ENCODE measurements around the gene ARHGEF28.

GRCh38 chr5:73786043-73786831 is 160.2 kb downstream of the ARHGEF28 start:
- TF ChIP-seq NONO (IDR thresholded peaks at IDR 0.05), result no peak
- no peak for TF ChIP-seq NONO (CRISPR knock-in tag; conservative IDR thresholded peaks at IDR 0.05)
- TF ChIP-seq CTCF (CRISPR knock-in tag; IDR thresholded peaks at IDR 0.05), result no peak
- TF ChIP-seq FOSL2 (CRISPR knock-in tag; IDR thresholded peaks at IDR 0.05), result no peak
- no peak for TF ChIP-seq PRPF4 (IDR thresholded peaks at IDR 0.05; ENCODE audit: low read depth, low read length, poor library complexity, severe bottlenecking)
- TF ChIP-seq TFAP4 (IDR thresholded peaks at IDR 0.05; ENCODE audit: borderline replicate concordance, low read depth), result no peak
- no peak for TF ChIP-seq BRCA1 (CRISPR knock-in tag; IDR thresholded peaks at IDR 0.05)
- no peak for TF ChIP-seq JDP2 (CRISPR knock-in tag; IDR thresholded peaks at IDR 0.05; ENCODE audit: borderline replicate concordance)
- TF ChIP-seq KLF13 (CRISPR knock-in tag; IDR thresholded peaks at IDR 0.05), result no peak
- TF ChIP-seq CHD2 (IDR thresholded peaks at IDR 0.05; ENCODE audit: low read depth, low read length), result no peak
- no peak for TF ChIP-seq ELF4 (CRISPR knock-in tag; IDR thresholded peaks at IDR 0.05; ENCODE audit: borderline replicate concordance)
- TF ChIP-seq ZNF513 (CRISPR knock-in tag; conservative IDR thresholded peaks at IDR 0.05), result no peak
- no peak for TF ChIP-seq EZH2 (conservative IDR thresholded peaks at IDR 0.05; ENCODE audit: low read depth, low read length)
- TF ChIP-seq ZNF484 (CRISPR knock-in tag; IDR thresholded peaks at IDR 0.05; ENCODE audit: borderline replicate concordance, low read depth), result no peak
